ENCODE data around the gene KRT40. TPM values are rescaled to one million over a fixed set of nuclear protein-coding genes. Genes with fewer than 3 reads are reported as not detected.
A peak's percentile ranks its signal among the peaks of the same experiment; 100 is the strongest.

The KRT40 gene
- total and polyA plus RNA-seq, 2 experiments from 2014 or later, result not detected

DNA sequence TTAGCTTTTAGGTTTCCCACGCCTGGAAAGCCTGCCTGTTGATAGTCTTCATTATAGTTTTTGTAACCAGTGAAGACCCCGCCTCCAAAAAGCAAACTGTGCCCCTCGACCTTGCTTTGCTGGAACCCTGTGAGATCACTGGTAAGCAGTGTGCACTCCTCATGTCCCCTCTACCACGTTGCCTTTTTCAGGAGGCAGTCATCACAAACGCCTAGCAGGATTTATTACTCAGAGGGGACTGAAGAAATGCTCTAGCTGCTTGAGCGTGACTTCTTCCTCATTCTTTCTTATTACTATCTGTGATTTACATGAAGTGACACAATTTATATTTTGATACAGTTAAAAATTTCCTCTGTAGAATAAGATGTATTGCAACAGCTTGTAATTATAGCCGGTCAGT lies 31.3 kb upstream of the KRT40 start:
- Histone ChIP-seq H3K36me3 (ENCODE audit: insufficient read depth) (no peaks in the 10 kb centered on the region), H3K4me2 (no peak overlapping the region), H3K4me1 (ENCODE audit: insufficient read depth) (no peaks in the 10 kb centered on the region), H2AFZ (0 out of 2 replicates have a peak overlapping the region, but pooled peaks have one; percentile 18), H3K79me2 (replicated peaks; ENCODE audit: insufficient read depth) (no peaks in the 10 kb centered on the region), H3K27ac (ENCODE audit: low read depth) (no peak overlapping the region), H3F3A (replicated peaks; ENCODE audit: low read depth) (no peaks in the 10 kb centered on the region), H3K27me3 (ENCODE audit: insufficient read depth) (no peaks in the 10 kb centered on the region), H3K4me3 (no peak overlapping the region), H3K9me2 (ENCODE audit: insufficient read depth) (no peaks in the 10 kb centered on the region; the same call in 1 of the 2 replicates), H4K20me1 (replicated peaks; ENCODE audit: insufficient read depth) (no peaks in the 10 kb centered on the region)
- no peak for TF ChIP-seq ZNF331 (CRISPR knock-in tag; IDR thresholded peaks at IDR 0.05; ENCODE audit: low read depth)
- TF ChIP-seq, protein P1, sequence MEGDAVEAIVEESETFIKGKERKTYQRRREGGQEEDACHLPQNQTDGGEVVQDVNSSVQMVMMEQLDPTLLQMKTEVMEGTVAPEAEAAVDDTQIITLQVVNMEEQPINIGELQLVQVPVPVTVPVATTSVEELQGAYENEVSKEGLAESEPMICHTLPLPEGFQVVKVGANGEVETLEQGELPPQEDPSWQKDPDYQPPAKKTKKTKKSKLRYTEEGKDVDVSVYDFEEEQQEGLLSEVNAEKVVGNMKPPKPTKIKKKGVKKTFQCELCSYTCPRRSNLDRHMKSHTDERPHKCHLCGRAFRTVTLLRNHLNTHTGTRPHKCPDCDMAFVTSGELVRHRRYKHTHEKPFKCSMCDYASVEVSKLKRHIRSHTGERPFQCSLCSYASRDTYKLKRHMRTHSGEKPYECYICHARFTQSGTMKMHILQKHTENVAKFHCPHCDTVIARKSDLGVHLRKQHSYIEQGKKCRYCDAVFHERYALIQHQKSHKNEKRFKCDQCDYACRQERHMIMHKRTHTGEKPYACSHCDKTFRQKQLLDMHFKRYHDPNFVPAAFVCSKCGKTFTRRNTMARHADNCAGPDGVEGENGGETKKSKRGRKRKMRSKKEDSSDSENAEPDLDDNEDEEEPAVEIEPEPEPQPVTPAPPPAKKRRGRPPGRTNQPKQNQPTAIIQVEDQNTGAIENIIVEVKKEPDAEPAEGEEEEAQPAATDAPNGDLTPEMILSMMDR (conservative IDR thresholded peaks at IDR 0.05; ENCODE audit: low read depth in 2 of 2), result no peak
- no peak for TF ChIP-seq STAT1 (IDR thresholded peaks at IDR 0.05; ENCODE audit: unreplicated experiment)
- TF ChIP-seq, protein P2, sequence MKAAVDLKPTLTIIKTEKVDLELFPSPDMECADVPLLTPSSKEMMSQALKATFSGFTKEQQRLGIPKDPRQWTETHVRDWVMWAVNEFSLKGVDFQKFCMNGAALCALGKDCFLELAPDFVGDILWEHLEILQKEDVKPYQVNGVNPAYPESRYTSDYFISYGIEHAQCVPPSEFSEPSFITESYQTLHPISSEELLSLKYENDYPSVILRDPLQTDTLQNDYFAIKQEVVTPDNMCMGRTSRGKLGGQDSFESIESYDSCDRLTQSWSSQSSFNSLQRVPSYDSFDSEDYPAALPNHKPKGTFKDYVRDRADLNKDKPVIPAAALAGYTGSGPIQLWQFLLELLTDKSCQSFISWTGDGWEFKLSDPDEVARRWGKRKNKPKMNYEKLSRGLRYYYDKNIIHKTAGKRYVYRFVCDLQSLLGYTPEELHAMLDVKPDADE (IDR thresholded peaks at IDR 0.05), result no peak
- TF ChIP-seq, protein P3, sequence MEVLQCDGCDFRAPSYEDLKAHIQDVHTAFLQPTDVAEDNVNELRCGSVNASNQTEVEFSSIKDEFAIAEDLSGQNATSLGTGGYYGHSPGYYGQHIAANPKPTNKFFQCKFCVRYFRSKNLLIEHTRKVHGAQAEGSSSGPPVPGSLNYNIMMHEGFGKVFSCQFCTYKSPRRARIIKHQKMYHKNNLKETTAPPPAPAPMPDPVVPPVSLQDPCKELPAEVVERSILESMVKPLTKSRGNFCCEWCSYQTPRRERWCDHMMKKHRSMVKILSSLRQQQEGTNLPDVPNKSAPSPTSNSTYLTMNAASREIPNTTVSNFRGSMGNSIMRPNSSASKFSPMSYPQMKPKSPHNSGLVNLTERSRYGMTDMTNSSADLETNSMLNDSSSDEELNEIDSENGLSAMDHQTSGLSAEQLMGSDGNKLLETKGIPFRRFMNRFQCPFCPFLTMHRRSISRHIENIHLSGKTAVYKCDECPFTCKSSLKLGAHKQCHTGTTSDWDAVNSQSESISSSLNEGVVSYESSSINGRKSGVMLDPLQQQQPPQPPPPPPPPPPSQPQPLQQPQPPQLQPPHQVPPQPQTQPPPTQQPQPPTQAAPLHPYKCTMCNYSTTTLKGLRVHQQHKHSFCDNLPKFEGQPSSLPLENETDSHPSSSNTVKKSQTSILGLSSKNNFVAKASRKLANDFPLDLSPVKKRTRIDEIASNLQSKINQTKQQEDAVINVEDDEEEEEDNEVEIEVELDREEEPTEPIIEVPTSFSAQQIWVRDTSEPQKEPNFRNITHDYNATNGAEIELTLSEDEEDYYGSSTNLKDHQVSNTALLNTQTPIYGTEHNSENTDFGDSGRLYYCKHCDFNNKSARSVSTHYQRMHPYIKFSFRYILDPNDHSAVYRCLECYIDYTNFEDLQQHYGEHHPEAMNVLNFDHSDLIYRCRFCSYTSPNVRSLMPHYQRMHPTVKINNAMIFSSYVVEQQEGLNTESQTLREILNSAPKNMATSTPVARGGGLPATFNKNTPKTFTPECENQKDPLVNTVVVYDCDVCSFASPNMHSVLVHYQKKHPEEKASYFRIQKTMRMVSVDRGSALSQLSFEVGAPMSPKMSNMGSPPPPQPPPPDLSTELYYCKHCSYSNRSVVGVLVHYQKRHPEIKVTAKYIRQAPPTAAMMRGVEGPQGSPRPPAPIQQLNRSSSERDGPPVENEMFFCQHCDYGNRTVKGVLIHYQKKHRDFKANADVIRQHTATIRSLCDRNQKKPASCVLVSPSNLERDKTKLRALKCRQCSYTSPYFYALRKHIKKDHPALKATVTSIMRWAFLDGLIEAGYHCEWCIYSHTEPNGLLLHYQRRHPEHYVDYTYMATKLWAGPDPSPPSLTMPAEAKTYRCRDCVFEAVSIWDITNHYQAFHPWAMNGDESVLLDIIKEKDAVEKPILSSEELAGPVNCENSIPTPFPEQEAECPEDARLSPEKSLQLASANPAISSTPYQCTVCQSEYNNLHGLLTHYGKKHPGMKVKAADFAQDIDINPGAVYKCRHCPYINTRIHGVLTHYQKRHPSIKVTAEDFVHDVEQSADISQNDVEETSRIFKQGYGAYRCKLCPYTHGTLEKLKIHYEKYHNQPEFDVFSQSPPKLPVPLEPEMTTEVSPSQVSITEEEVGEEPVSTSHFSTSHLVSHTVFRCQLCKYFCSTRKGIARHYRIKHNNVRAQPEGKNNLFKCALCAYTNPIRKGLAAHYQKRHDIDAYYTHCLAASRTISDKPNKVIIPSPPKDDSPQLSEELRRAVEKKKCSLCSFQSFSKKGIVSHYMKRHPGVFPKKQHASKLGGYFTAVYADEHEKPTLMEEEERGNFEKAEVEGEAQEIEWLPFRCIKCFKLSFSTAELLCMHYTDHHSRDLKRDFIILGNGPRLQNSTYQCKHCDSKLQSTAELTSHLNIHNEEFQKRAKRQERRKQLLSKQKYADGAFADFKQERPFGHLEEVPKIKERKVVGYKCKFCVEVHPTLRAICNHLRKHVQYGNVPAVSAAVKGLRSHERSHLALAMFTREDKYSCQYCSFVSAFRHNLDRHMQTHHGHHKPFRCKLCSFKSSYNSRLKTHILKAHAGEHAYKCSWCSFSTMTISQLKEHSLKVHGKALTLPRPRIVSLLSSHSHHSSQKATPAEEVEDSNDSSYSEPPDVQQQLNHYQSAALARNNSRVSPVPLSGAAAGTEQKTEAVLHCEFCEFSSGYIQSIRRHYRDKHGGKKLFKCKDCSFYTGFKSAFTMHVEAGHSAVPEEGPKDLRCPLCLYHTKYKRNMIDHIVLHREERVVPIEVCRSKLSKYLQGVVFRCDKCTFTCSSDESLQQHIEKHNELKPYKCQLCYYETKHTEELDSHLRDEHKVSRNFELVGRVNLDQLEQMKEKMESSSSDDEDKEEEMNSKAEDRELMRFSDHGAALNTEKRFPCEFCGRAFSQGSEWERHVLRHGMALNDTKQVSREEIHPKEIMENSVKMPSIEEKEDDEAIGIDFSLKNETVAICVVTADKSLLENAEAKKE (CRISPR knock-in tag; IDR thresholded peaks at IDR 0.05), result no peak
- TF ChIP-seq ZNF114 (CRISPR knock-in tag; IDR thresholded peaks at IDR 0.05), result no peak
- TF ChIP-seq POLR2AphosphoS5 (IDR thresholded peaks at IDR 0.05; ENCODE audit: low read depth), result no peak
- TF ChIP-seq NANOG (IDR thresholded peaks at IDR 0.05; ENCODE audit: borderline replicate concordance), result no peak
- no peak for TF ChIP-seq EZH2phosphoT487 (IDR thresholded peaks at IDR 0.05; ENCODE audit: unreplicated experiment)
- no peak for TF ChIP-seq CREB1 (CRISPR knock-in tag; IDR thresholded peaks at IDR 0.05; ENCODE audit: low read depth)
- TF ChIP-seq JUNB (IDR thresholded peaks at IDR 0.05; ENCODE audit: unreplicated experiment), result no peak
- TF ChIP-seq, protein P4, sequence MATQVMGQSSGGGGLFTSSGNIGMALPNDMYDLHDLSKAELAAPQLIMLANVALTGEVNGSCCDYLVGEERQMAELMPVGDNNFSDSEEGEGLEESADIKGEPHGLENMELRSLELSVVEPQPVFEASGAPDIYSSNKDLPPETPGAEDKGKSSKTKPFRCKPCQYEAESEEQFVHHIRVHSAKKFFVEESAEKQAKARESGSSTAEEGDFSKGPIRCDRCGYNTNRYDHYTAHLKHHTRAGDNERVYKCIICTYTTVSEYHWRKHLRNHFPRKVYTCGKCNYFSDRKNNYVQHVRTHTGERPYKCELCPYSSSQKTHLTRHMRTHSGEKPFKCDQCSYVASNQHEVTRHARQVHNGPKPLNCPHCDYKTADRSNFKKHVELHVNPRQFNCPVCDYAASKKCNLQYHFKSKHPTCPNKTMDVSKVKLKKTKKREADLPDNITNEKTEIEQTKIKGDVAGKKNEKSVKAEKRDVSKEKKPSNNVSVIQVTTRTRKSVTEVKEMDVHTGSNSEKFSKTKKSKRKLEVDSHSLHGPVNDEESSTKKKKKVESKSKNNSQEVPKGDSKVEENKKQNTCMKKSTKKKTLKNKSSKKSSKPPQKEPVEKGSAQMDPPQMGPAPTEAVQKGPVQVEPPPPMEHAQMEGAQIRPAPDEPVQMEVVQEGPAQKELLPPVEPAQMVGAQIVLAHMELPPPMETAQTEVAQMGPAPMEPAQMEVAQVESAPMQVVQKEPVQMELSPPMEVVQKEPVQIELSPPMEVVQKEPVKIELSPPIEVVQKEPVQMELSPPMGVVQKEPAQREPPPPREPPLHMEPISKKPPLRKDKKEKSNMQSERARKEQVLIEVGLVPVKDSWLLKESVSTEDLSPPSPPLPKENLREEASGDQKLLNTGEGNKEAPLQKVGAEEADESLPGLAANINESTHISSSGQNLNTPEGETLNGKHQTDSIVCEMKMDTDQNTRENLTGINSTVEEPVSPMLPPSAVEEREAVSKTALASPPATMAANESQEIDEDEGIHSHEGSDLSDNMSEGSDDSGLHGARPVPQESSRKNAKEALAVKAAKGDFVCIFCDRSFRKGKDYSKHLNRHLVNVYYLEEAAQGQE (IDR thresholded peaks at IDR 0.05; ENCODE audit: unreplicated experiment), result no peak
- TF ChIP-seq EZH2 (IDR thresholded peaks at IDR 0.05; ENCODE audit: low read depth, unreplicated experiment), result no peak
- H3K36me3 Mint-ChIP-seq (ENCODE audit: low read depth), result no peaks in the 10 kb centered on the region
- H3K4me3 Mint-ChIP-seq, result no peak overlapping the region
- H3K9me3 Mint-ChIP-seq, result no peaks in the 10 kb centered on the region
- ATAC-seq (no peak), DNase-seq (ENCODE audit: low spot score) (no peak)
- H3K27ac Mint-ChIP-seq, result no peak overlapping the region
- no peaks in the 10 kb centered on the region for H3K27me3 Mint-ChIP-seq (ENCODE audit: insufficient read depth, low read depth, poor library complexity)
- H3K4me1 Mint-ChIP-seq, result no peaks in the 10 kb centered on the region

Data from GM23338 (cell line).